ENCODE results near the gene VSTM2L.

The VSTM2L gene

GRCh38 chr20:37914367-37914671, 11.4 kb downstream of the VSTM2L start:
- no peak for DNase-seq (ENCODE audit: low read depth)
- H3K4me3 ChIP-seq (ENCODE audit: low read depth, low read length): no peak overlapping the region
- TF ChIP-seq MYC (IDR thresholded peaks at IDR 0.05; ENCODE audit: low read depth, low read length) (no peak), POLR2A (IDR thresholded peaks at IDR 0.05; ENCODE audit: extremely low read depth, insufficient read length) (no peak), MAX (IDR thresholded peaks at IDR 0.05; ENCODE audit: low read depth, low read length) (no peak), CTCF (IDR thresholded peaks at IDR 0.05; ENCODE audit: low read depth, low read length) (no peak)

- peak; percentile 32 for DNase-seq (ENCODE audit: low read depth)
- TF ChIP-seq MAX (IDR thresholded peaks at IDR 0.05; ENCODE audit: low read depth, low read length) (no peak), MYC (IDR thresholded peaks at IDR 0.05; ENCODE audit: low read depth, low read length) (no peak), CTCF (IDR thresholded peaks at IDR 0.05; ENCODE audit: low read depth, low read length) (no peak), POLR2A (IDR thresholded peaks at IDR 0.05; ENCODE audit: extremely low read depth, insufficient read length) (no peak)
- no peak overlapping the region for H3K4me3 ChIP-seq (ENCODE audit: low read depth, low read length)
Measured at GRCh38 chr20:37914672-37915433, 11.9 kb downstream of the VSTM2L start.

- no peak overlapping the region for H3K4me3 ChIP-seq (ENCODE audit: low read depth, low read length)
- no peak for TF ChIP-seq MAX (IDR thresholded peaks at IDR 0.05; ENCODE audit: low read depth, low read length)
- no peak for DNase-seq (ENCODE audit: low read depth)
Measured at GRCh38 chr20:37915434-37915787, 12.5 kb downstream of the VSTM2L start.

GRCh38 chr20:37915800-37916570, 13.1 kb downstream of the VSTM2L start:
- DNase-seq (ENCODE audit: low read depth): no peak
- no peak overlapping the region for H3K4me3 ChIP-seq (ENCODE audit: low read depth, low read length)
- TF ChIP-seq POLR2A (IDR thresholded peaks at IDR 0.05; ENCODE audit: extremely low read depth, insufficient read length): no peak
- no peak for TF ChIP-seq MYC (IDR thresholded peaks at IDR 0.05; ENCODE audit: low read depth, low read length)
- TF ChIP-seq CTCF (IDR thresholded peaks at IDR 0.05; ENCODE audit: low read depth, low read length): no peak
- no peak for TF ChIP-seq MAX (IDR thresholded peaks at IDR 0.05; ENCODE audit: low read depth, low read length)

GRCh38 chr20:37917461-37917860, 14.5 kb downstream of the VSTM2L start:
- no peak overlapping the region for H3K4me3 ChIP-seq (ENCODE audit: low read depth, low read length)
- peak; percentile 58 for DNase-seq (ENCODE audit: low read depth)
- TF ChIP-seq CTCF (IDR thresholded peaks at IDR 0.05; ENCODE audit: low read depth, low read length): no peak
- TF ChIP-seq POLR2A (IDR thresholded peaks at IDR 0.05; ENCODE audit: extremely low read depth, insufficient read length): no peak
- no peak for TF ChIP-seq MYC (IDR thresholded peaks at IDR 0.05; ENCODE audit: low read depth, low read length)
- no peak for TF ChIP-seq MAX (IDR thresholded peaks at IDR 0.05; ENCODE audit: low read depth, low read length)

- TF ChIP-seq MYC (IDR thresholded peaks at IDR 0.05; ENCODE audit: low read depth, low read length) (no peak), POLR2A (IDR thresholded peaks at IDR 0.05; ENCODE audit: extremely low read depth, insufficient read length) (no peak), MAX (IDR thresholded peaks at IDR 0.05; ENCODE audit: low read depth, low read length) (no peak), CTCF (IDR thresholded peaks at IDR 0.05; ENCODE audit: low read depth, low read length) (no peak)
- no peak for DNase-seq (ENCODE audit: low read depth)
- H3K4me3 ChIP-seq (ENCODE audit: low read depth, low read length): no peak overlapping the region
Measured at GRCh38 chr20:37918035-37918434, 15.1 kb downstream of the VSTM2L start.
